GM12878 (cell line): ENCODE data around the gene NUBPL. TPM values are rescaled to one million over a fixed set of nuclear protein-coding genes. Genes with fewer than 3 reads are reported as not detected.

Source experiments
- ATAC-seq: fragments of 200-7000 bp; cut with Tn5 transposase; 3 replicates; pipeline ENCODE4 v1.9.1; 2020; ENCODE audit warnings: mild to moderate bottlenecking, moderate library complexity
- BruUV-seq: library from RNA; stranded (reverse); fragments of 400-500 nt; replicated peaks from 2 replicates; lab custom pipeline; 2021; lab: Mats Ljungman, UMichigan
- CTCF ChIA-PET: fragments of 300-600 bp; sonication (Branson Sonifier 250); formaldehyde crosslinking; extraction: SDS; loops from one replicate; lab custom pipeline; 2021; ENCODE audit warnings: inconsistent platforms; lab: Yijun Ruan, JAX
- POLR2A ChIA-PET: fragments of 350-600 bp; formaldehyde crosslinking; extraction: SDS; loops from one replicate; lab custom pipeline; 2021; ENCODE audit warnings: inconsistent platforms; lab: Charles Lee
- RAD21 ChIA-PET: fragments of 300-600 bp; sonication (Branson Sonifier 250); formaldehyde crosslinking; loops from one replicate; lab custom pipeline; 2023; ENCODE audit warnings: antibody characterized with exemption; ENCODE audit not compliant: unreplicated experiment; lab: Charles Lee
- SMC1A ChIA-PET: fragments of 300-600 bp; sonication (Branson Sonifier 250); formaldehyde crosslinking; loops from one replicate; lab custom pipeline; 2023; ENCODE audit not compliant: unreplicated experiment, uncharacterized antibody; lab: Charles Lee
- DNase-seq: peaks from one replicate; pipeline ENCODE4 v3.0.0-alpha.2; 2011; ENCODE audit warnings: low read depth, low spot score
- FAIRE-seq: peaks from 3 replicates; lab custom pipeline; 2011; peaks lifted over from hg19 to GRCh38; lab: Jason Lieb, UNC
- H2AFZ ChIP-seq: 2 replicates; pipeline ENCODE4 v1.6.0; 2011; ENCODE audit warnings: low read depth, low read length, control low read depth; ENCODE audit not compliant: control insufficient read depth
- H3K27ac ChIP-seq: 2 replicates; pipeline ENCODE4 v1.5.1; 2011; ENCODE audit warnings: control low read depth; ENCODE audit not compliant: control insufficient read depth, insufficient read depth
- H3K27me3 ChIP-seq, 2 experiments: replicated peaks in 1 of 2; 2 replicates each; pipeline versions ENCODE4 v1.6.0 to v1.6.1; 2011; ENCODE audit warnings: low read length in 1 of 2; ENCODE audit not compliant: control insufficient read depth in 2 of 2, insufficient read depth in 2 of 2
- H3K36me3 ChIP-seq, 2 experiments: 2 replicates each; pipeline ENCODE4 v1.5.1; 2011; ENCODE audit warnings: low read length in 1 of 2; ENCODE audit not compliant: control insufficient read depth in 2 of 2, insufficient read depth in 2 of 2
- H3K4me1 ChIP-seq: 2 replicates; pipeline ENCODE4 v1.6.1; 2011; ENCODE audit warnings: mild to moderate bottlenecking, low read length, moderate library complexity, mixed read lengths; ENCODE audit not compliant: control insufficient read depth, insufficient read depth
- H3K4me2 ChIP-seq: 2 replicates; pipeline ENCODE4 v1.6.0; 2011; ENCODE audit warnings: control low read depth; ENCODE audit not compliant: control insufficient read depth, insufficient read depth
- H3K4me3 ChIP-seq: fragments of 200-600 bp; sonication (generic); 2 replicates; pipeline ENCODE4 v1.5.1; 2016
- H3K79me2 ChIP-seq: 2 replicates; pipeline ENCODE4 v1.6.0; 2011; ENCODE audit warnings: low read length; ENCODE audit not compliant: control insufficient read depth, insufficient read depth
- H3K9ac ChIP-seq: 2 replicates; pipeline ENCODE4 v1.8.0; 2011; ENCODE audit warnings: low read length, control low read depth, mixed read lengths; ENCODE audit not compliant: control insufficient read depth, insufficient read depth
- H3K9me3 ChIP-seq: replicated peaks from 3 replicates; pipeline ENCODE4 v1.5.1; 2011; ENCODE audit warnings: mild to moderate bottlenecking, low read length; ENCODE audit not compliant: control insufficient read depth, insufficient read depth
- H4K20me1 ChIP-seq: 2 replicates; pipeline ENCODE4 v1.6.0; 2011; ENCODE audit not compliant: control insufficient read depth, insufficient read depth
- BCL11A ChIP-seq: IDR thresholded peaks from 2 replicates; pipeline ENCODE4 v1.6.1; 2011; ENCODE audit warnings: low read depth, low read length
- CUX1 ChIP-seq: IDR thresholded peaks from 2 replicates; pipeline ENCODE4 v1.6.1; 2012; ENCODE audit warnings: improper control_type of control experiment, low read depth, low read length; ENCODE audit not compliant: insufficient replicate concordance
- HDAC6 ChIP-seq: fragments of 200-600 bp; sonication (generic); IDR thresholded peaks from one replicate; pipeline ENCODE4 v1.8.0; 2017; ENCODE audit warnings: antibody characterized with exemption; ENCODE audit not compliant: unreplicated experiment
- KLF5 ChIP-seq: fragments of 450-650 bp; IDR thresholded peaks from 2 replicates; pipeline ENCODE4 v1.6.1; 2014; ENCODE audit warnings: mild to moderate bottlenecking; ENCODE audit not compliant: partially characterized antibody
- SIN3A ChIP-seq: IDR thresholded peaks from 2 replicates; pipeline ENCODE4 v1.6.1; 2012; ENCODE audit warnings: low read depth, low read length, improper control_type of control experiment
- SMC3 ChIP-seq: IDR thresholded peaks from 2 replicates; pipeline ENCODE4 v1.6.1; 2011; ENCODE audit warnings: low read length, improper control_type of control experiment, borderline replicate concordance
- TAF1 ChIP-seq: IDR thresholded peaks from 2 replicates; pipeline ENCODE4 v1.6.1; 2011; ENCODE audit warnings: mild to moderate bottlenecking, low read depth, low read length, borderline replicate concordance
- ZSCAN29 ChIP-seq: fragments of 450-650 bp; IDR thresholded peaks from 2 replicates; pipeline ENCODE4 v1.6.1; 2017; ENCODE audit warnings: mild to moderate bottlenecking, moderate library complexity
- in situ Hi-C: fragments of 300-500 bp; cut with MboI; formaldehyde crosslinking; loops from 9 replicates; pipeline ENCODE4 v1.14.3; 2018; ENCODE audit warnings: mixed read lengths
- intact Hi-C: fragments of 100-400 bp; cut with micrococcal nuclease; formaldehyde crosslinking; loops from one replicate; pipeline ENCODE4 v1.14.2; 2022; ENCODE audit not compliant: unreplicated experiment
- polyA plus RNA-seq, 11 experiments: library from polyadenylated mRNA; depleted of rRNA in 4 of 11; unstranded in 6 of 11; stranded (reverse) in 5 of 11; fragments of >200 nt; fragmentation: Nextera tagmentation in 4 of 11; fragmentation: Illumina TruSeq in 1 of 11; extraction: Ambion mirVana in 4 of 11; extraction: Trizol in 1 of 11; gene quantifications; 1 replicate in 1 of 11; 2 replicates in 10 of 11; pipeline versions ENCODE4 v1.2.1 to v1.2.3, GENCODE V29; 2011 to 2016; ENCODE audit warnings: inconsistent platforms in 2 of 11, missing spikeins in 2 of 11, low read depth in 1 of 11
- total RNA-seq, 4 experiments: library from RNA; depleted of rRNA in 3 of 4; stranded (reverse); fragments of >200 nt in 3 of 4; fragmentation: Illumina TruSeq in 1 of 4; extraction: Trizol in 1 of 4; gene quantifications; 2 replicates each; pipeline versions ENCODE4 v1.2.1 to v1.2.3, GENCODE V29; 2013 to 2021

Gene NUBPL
- total and polyA plus RNA-seq, 10 of the 15 experiments (the other 5 are each of a cell fraction or from before 2014, with no cell fraction given): 3.4 to 11.6 (median 8.1) TPM

- no peak for TF ChIP-seq CUX1
- TF ChIP-seq TAF1: no peak
- no peak for TF ChIP-seq HDAC6
- TF ChIP-seq SIN3A: no peak
- no peak for TF ChIP-seq SMC3
- TF ChIP-seq BCL11A: no peak
Observed at GRCh38 chr14:31766315-31766892, 205.2 kb downstream of the NUBPL start (continued).

GRCh38 chr14:31768355-31768754 is 207.2 kb downstream of the NUBPL start:
- H3K27ac ChIP-seq: no peak overlapping the region
- SMC1A ChIA-PET: interaction anchor here (0.7 to 1.5 kb wide), 5 partner anchors 9 to 483 kb away, joined by 3 to 4 read pairs (median 3); no protein-coding TSS in a partner anchor
- H3K4me3 ChIP-seq: no peak overlapping the region
- no peaks in the 10 kb centered on the region for H3K27me3 ChIP-seq
- H3K9me3 ChIP-seq: no peaks in the 10 kb centered on the region
- H3K36me3 ChIP-seq: no peaks in the 10 kb centered on the region
- in situ Hi-C loops: no loop called here
- H3K9ac ChIP-seq: no peak overlapping the region
- H4K20me1 ChIP-seq: no peaks in the 10 kb centered on the region
- H3K4me2 ChIP-seq: no peak overlapping the region
- TF ChIP-seq ZSCAN29 (no peak), KLF5 (no peak)
- TF ChIP-seq, all 136 proteins: peak for 0
- no peaks in the 10 kb centered on the region for H3K4me1 ChIP-seq
- no peak for ATAC-seq
- H2AFZ ChIP-seq: no peak overlapping the region
- no peaks in the 10 kb centered on the region for H3K79me2 ChIP-seq
- ChIA-PET CTCF (interaction anchor here (1.0 kb wide), 1 partner anchor 25 kb away, joined by 3 read pairs; no protein-coding TSS in a partner anchor), POLR2A (no interaction called here), RAD21 (no interaction called here)
- DNase-seq: no peak
- no TSS peak for BruUV-seq
- FAIRE-seq: no peak
- intact Hi-C loops: no loop called here
